ENCODE data around the gene NINJ2. TPM values are rescaled to one million over a fixed set of nuclear protein-coding genes. Genes with fewer than 3 reads are reported as not detected.
A peak's percentile ranks its signal among the peaks of the same experiment; 100 is the strongest.

The NINJ2 gene
- total RNA-seq, 1 donor from 2014 or later = 2.3 TPM

DNA sequence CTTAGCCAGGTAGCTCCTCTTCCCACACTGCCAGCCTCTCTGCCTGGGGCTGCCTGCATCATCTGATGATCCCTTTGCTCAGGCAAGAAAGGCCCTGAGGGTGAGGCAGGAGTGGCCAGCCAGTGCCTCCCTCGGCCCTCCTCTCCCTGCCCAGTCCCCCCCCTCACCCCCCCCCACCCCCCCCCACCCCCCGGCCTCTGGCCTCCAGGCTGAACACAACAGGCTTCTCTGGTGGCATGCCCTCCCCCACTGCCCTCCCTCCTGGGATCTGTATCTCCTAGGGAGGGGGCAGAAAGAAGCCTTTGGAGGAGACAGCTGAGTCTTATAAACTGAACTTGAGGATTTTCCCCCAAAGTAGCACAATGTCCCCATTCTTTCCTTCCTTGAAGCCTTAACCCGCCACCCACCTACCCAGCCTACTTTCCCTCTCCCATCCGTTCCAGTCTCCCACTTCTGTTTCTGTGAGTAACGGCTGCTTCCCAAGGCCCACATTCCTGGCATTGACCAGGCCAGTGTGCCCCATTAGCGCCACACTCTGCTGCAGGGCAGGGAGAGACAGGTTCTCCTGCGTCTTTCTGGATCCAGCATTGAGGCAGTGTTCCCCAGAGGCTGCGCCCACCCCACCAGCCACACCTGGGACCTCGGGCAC is 121.4 kb downstream of the NINJ2 start:
- TF ChIP-seq, protein P1, sequence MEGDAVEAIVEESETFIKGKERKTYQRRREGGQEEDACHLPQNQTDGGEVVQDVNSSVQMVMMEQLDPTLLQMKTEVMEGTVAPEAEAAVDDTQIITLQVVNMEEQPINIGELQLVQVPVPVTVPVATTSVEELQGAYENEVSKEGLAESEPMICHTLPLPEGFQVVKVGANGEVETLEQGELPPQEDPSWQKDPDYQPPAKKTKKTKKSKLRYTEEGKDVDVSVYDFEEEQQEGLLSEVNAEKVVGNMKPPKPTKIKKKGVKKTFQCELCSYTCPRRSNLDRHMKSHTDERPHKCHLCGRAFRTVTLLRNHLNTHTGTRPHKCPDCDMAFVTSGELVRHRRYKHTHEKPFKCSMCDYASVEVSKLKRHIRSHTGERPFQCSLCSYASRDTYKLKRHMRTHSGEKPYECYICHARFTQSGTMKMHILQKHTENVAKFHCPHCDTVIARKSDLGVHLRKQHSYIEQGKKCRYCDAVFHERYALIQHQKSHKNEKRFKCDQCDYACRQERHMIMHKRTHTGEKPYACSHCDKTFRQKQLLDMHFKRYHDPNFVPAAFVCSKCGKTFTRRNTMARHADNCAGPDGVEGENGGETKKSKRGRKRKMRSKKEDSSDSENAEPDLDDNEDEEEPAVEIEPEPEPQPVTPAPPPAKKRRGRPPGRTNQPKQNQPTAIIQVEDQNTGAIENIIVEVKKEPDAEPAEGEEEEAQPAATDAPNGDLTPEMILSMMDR (IDR thresholded peaks at IDR 0.05; ENCODE audit: unreplicated experiment) = no peak
- H3K4me3 Mint-ChIP-seq (ENCODE audit: unreplicated experiment) = no peak overlapping the region
- H3K27me3 Mint-ChIP-seq (ENCODE audit: unreplicated experiment) = peaks cover 11% of the 10 kb centered on the region
- no peak for DNase-seq (ENCODE audit: low spot score)
- peaks cover 3% of the 10 kb centered on the region for H3K36me3 Mint-ChIP-seq (ENCODE audit: low read depth, unreplicated experiment)
- H3K27ac Mint-ChIP-seq (ENCODE audit: unreplicated experiment) = no peak overlapping the region
- H3K4me1 Mint-ChIP-seq (ENCODE audit: unreplicated experiment) = peaks cover 33% of the 10 kb centered on the region
- H3K9me3 Mint-ChIP-seq (ENCODE audit: unreplicated experiment) = no peaks in the 10 kb centered on the region

DNA sequence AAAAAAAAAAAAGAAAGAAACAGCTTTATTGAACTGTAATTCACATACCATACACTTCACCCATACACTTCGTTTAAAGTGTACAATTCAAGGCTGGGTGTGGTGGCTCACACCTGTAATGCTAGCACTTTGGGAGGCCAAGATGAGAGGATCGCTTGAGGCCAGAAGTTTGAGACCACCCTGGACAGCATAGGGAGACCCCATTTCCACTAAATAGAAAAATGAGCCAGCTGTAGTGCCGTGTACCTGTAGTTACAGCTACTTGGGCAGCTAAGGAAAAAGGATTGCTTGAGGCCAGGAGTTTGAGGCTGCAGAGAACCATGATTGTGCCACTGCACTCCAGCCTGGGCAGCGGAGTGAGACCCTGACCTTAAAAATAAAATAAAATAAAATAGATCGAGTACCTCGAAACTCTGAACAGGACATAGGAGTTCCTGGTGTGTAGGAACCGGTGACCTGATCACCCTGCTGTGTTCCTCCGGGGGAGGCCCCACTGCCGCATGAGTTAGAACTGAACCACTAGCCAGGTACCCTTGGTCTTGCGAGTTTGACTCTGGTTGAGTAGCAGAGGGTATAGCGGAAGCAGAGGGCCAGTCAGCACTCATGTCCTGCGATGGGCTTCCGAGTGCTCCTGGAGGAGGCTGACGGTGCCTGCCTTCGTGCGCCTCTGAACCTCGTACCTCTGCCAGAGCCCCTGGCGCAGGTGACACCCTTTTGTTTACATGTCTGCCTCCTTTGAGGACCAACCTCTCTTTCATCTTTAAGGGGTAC is 123.5 kb downstream of the NINJ2 start:
- TF ChIP-seq, protein P1 (IDR thresholded peaks at IDR 0.05; ENCODE audit: unreplicated experiment) = no peak
- H3K4me3 Mint-ChIP-seq (ENCODE audit: unreplicated experiment) = no peak overlapping the region
- peaks cover 8% of the 10 kb centered on the region for H3K27me3 Mint-ChIP-seq (ENCODE audit: unreplicated experiment)
- H3K4me1 Mint-ChIP-seq (ENCODE audit: unreplicated experiment) = peaks cover 27% of the 10 kb centered on the region
- no peaks in the 10 kb centered on the region for H3K9me3 Mint-ChIP-seq (ENCODE audit: unreplicated experiment)
- DNase-seq (ENCODE audit: low spot score) = no peak
- H3K27ac Mint-ChIP-seq (ENCODE audit: unreplicated experiment) = no peak overlapping the region
- H3K36me3 Mint-ChIP-seq (ENCODE audit: low read depth, unreplicated experiment) = peaks cover 3% of the 10 kb centered on the region

DNA sequence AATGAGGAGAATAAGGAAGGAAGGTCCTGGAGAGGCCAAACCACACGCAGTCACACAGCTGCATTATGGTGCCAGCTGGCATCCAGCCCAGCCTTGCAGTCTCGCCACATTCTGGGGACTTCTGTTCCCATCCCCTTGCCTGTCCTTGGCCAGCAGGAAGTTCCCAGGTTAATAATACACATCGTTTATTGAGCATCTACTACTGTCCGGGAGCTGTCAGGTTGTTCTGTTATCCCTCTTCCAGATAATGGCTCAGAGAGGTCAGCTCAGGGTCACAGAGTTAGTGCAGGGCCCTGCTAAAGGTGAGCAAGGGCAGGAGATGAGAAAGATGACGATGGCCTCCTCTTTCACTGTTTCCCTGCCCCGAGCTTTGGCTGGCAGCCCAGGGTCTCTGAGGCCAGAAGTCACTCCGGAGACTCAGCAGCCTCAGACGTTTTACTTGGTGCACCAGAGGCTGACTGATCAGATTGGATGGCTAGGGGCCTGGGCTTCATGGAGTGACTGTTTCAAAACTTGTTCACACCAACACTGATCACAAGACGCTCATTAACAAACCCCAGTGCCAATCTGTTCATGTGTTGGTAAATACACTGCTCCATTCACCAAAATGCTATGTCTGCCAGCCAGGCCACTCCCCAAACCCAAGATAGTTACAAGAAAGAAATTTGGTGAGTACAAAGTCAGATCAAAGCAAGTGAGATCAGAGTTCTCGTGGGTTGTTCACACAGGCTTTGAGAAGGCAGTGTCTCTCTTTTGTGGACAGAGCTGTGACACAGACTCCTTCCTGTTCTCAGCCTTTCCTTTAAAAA is 124.3 kb downstream of the NINJ2 start:
- no peak for DNase-seq (ENCODE audit: low spot score)
- Mint-ChIP-seq H3K36me3 (ENCODE audit: low read depth, unreplicated experiment) (no peaks in the 10 kb centered on the region), H3K27me3 (ENCODE audit: unreplicated experiment) (peaks cover 8% of the 10 kb centered on the region), H3K9me3 (ENCODE audit: unreplicated experiment) (no peaks in the 10 kb centered on the region), H3K27ac (ENCODE audit: unreplicated experiment) (peak overlapping the region; percentile 3), H3K4me3 (ENCODE audit: unreplicated experiment) (no peak overlapping the region), H3K4me1 (ENCODE audit: unreplicated experiment) (peaks cover 21% of the 10 kb centered on the region)
- TF ChIP-seq, protein P1 (IDR thresholded peaks at IDR 0.05; ENCODE audit: unreplicated experiment) = no peak

DNA sequence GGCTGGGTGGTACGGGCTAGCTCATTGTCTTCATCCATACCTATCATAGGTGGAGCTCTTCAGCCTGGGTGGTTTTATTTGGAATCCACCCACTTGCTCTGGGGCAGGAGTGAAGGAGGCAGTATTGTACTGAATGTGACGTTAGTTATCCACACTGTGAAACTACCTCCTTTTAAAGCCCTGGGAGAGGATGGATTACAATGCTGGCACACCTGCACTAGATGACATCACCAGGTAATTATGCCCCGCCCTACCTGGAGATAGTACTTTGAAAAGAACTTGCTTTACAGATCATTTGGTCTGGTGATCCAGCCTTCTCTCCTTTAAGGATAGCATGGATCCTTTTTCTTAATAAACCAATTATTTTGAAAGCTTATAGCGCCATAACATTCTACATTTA is 125.5 kb downstream of the NINJ2 start:
- no peak for DNase-seq (ENCODE audit: low spot score)
- Mint-ChIP-seq H3K27me3 (ENCODE audit: unreplicated experiment) (peaks cover 8% of the 10 kb centered on the region), H3K4me1 (ENCODE audit: unreplicated experiment) (peaks cover 20% of the 10 kb centered on the region), H3K27ac (ENCODE audit: unreplicated experiment) (no peak overlapping the region), H3K36me3 (ENCODE audit: low read depth, unreplicated experiment) (peaks cover under 1% of the 10 kb centered on the region), H3K4me3 (ENCODE audit: unreplicated experiment) (no peak overlapping the region), H3K9me3 (ENCODE audit: unreplicated experiment) (no peaks in the 10 kb centered on the region)
- TF ChIP-seq, protein P1 (IDR thresholded peaks at IDR 0.05; ENCODE audit: unreplicated experiment) = no peak
